H1 (cell line): ENCODE data around the gene PHACTR1. TPM values are rescaled to one million over a fixed set of nuclear protein-coding genes. Genes with fewer than 3 reads are reported as not detected.

Experiments
- CTCF ChIA-PET: fragments of 300-600 bp; sonication (Branson Sonifier 250); formaldehyde crosslinking; loops from one replicate; lab custom pipeline; 2021; ENCODE audit not compliant: partially characterized antibody; lab: Charles Lee
- POLR2A ChIA-PET: fragments of 300-600 bp; sonication (Branson Sonifier 250); formaldehyde crosslinking; loops from one replicate; lab custom pipeline; 2021; ENCODE audit warnings: inconsistent platforms; ENCODE audit not compliant: partially characterized antibody; lab: Charles Lee
- DNase-seq, 2 experiments: peaks; one replicate each; pipeline versions ENCODE4 v3.0.0 to v3.0.0-alpha.2; 2010 to 2022; ENCODE audit warnings: low spot score in 2 of 2, low read depth in 1 of 2, mixed read lengths in 1 of 2
- FAIRE-seq: peaks from 2 replicates; lab custom pipeline; 2011; peaks lifted over from hg19 to GRCh38; lab: Jason Lieb, UNC
- H2AFZ ChIP-seq: 2 replicates; pipeline ENCODE4 v1.8.1; 2012; ENCODE audit warnings: low read length, inconsistent platforms
- H2AK5ac ChIP-seq: 2 replicates; pipeline ENCODE4 v1.6.1; 2013; ENCODE audit warnings: low read depth, low read length
- H2BK120ac ChIP-seq: replicated peaks from 2 replicates; pipeline ENCODE3; 2013; ENCODE audit warnings: low read depth, low read length, inconsistent platforms
- H2BK12ac ChIP-seq: 2 replicates; pipeline ENCODE4 v1.6.1; 2013; ENCODE audit warnings: low read depth, low read length
- H2BK15ac ChIP-seq: 2 replicates; pipeline ENCODE4 v1.6.1; 2013; ENCODE audit warnings: low read length
- H2BK20ac ChIP-seq: 2 replicates; pipeline ENCODE4 v1.6.1; 2013; ENCODE audit warnings: low read length
- H2BK5ac ChIP-seq: 2 replicates; pipeline ENCODE4 v1.6.1; 2013; ENCODE audit warnings: low read depth, low read length
- H3K14ac ChIP-seq: 2 replicates; pipeline ENCODE4 v1.6.1; 2013; ENCODE audit warnings: inconsistent platforms; ENCODE audit not compliant: insufficient read length
- H3K18ac ChIP-seq: 2 replicates; pipeline ENCODE4 v1.6.1; 2013; ENCODE audit warnings: low read length; ENCODE audit errors: extremely low read depth
- H3K23ac ChIP-seq: 2 replicates; pipeline ENCODE4 v1.6.1; 2013; ENCODE audit warnings: inconsistent platforms; ENCODE audit not compliant: insufficient read length
- H3K23me2 ChIP-seq: 2 replicates; pipeline ENCODE4 v1.6.1; 2013; ENCODE audit warnings: low read depth, low read length
- H3K27ac ChIP-seq: 2 replicates; pipeline ENCODE4 v1.6.1; 2011; ENCODE audit warnings: low read depth, low read length, inconsistent platforms
- H3K27me3 ChIP-seq, 4 experiments: replicated peaks in 1 of 4; 1 replicate in 1 of 4; 2 replicates in 3 of 4; pipeline versions ENCODE4 v1.6.1 to v1.8.1; 2011 to 2013; ENCODE audit warnings: low read length in 3 of 4, mild to moderate bottlenecking in 3 of 4, inconsistent platforms in 2 of 4, mixed read lengths in 2 of 4, moderate library complexity in 1 of 4; ENCODE audit not compliant: control insufficient read depth in 3 of 4, insufficient read depth in 3 of 4; ENCODE audit errors: extremely low read depth in 1 of 4
- H3K36me3 ChIP-seq, 4 experiments: 2 replicates each; pipeline versions ENCODE4 v1.6.1 to v1.8.1; 2011 to 2013; ENCODE audit warnings: mild to moderate bottlenecking in 4 of 4, low read length in 3 of 4, moderate library complexity in 2 of 4, control low read depth in 1 of 4, inconsistent platforms in 1 of 4; ENCODE audit not compliant: insufficient read depth in 4 of 4, control insufficient read depth in 2 of 4
- H3K4ac ChIP-seq: replicated peaks from 2 replicates; pipeline ENCODE3; 2013; ENCODE audit warnings: low read length, low read depth, mixed read lengths, inconsistent platforms; ENCODE audit not compliant: insufficient read length
- H3K4me1 ChIP-seq, 4 experiments: replicated peaks in 1 of 4; 1 replicate in 1 of 4; 2 replicates in 3 of 4; pipeline versions ENCODE4 v1.6.1 to v1.8.1; 2011 to 2013; ENCODE audit warnings: low read length in 3 of 4, inconsistent platforms in 2 of 4, mixed read lengths in 1 of 4; ENCODE audit not compliant: insufficient read depth in 4 of 4, control insufficient read depth in 3 of 4
- H3K4me2 ChIP-seq, 2 experiments: 2 replicates each; pipeline versions ENCODE4 v1.6.1 to v1.8.1; 2011 to 2013; ENCODE audit warnings: low read depth in 2 of 2, low read length in 2 of 2, control low read depth in 1 of 2, inconsistent platforms in 1 of 2, mild to moderate bottlenecking in 1 of 2; ENCODE audit not compliant: insufficient read depth in 1 of 2
- H3K4me3 ChIP-seq, 4 experiments: fragments of 200-600, 300-600 bp in 1 of 4; sonication (generic), shearing (Covaris generic), sonication (Bioruptor Twin) in 1 of 4; 2 replicates each; pipeline versions ENCODE4 v1.5.1 to v1.8.1; 2011 to 2016; ENCODE audit warnings: low read length in 4 of 4, low read depth in 3 of 4, control low read depth in 2 of 4, inconsistent platforms in 2 of 4, mild to moderate bottlenecking in 2 of 4, mixed read lengths in 1 of 4, moderate library complexity in 1 of 4; ENCODE audit not compliant: insufficient read depth in 2 of 4; ENCODE audit errors: extremely low read depth in 1 of 4
- H3K56ac ChIP-seq: replicated peaks from 2 replicates; pipeline ENCODE3; 2013; ENCODE audit warnings: low read depth, mild to moderate bottlenecking, mixed read lengths, low read length, inconsistent platforms; ENCODE audit not compliant: insufficient read length
- H3K79me1 ChIP-seq: 2 replicates; pipeline ENCODE4 v1.6.1; 2013; ENCODE audit warnings: low read depth, low read length, control low read depth
- H3K79me2 ChIP-seq, 2 experiments: 2 replicates each; pipeline versions ENCODE4 v1.6.1 to v1.8.1; 2012 to 2013; ENCODE audit warnings: low read length in 2 of 2, mild to moderate bottlenecking in 2 of 2, inconsistent platforms in 1 of 2; ENCODE audit not compliant: insufficient read depth in 2 of 2, control insufficient read depth in 1 of 2
- H3K9ac ChIP-seq, 4 experiments: replicated peaks in 1 of 4; 1 replicate in 1 of 4; 2 replicates in 3 of 4; pipeline versions ENCODE4 v1.6.1 to v1.8.1; 2011 to 2013; ENCODE audit warnings: low read depth in 3 of 4, low read length in 3 of 4, control low read depth in 2 of 4, mild to moderate bottlenecking in 2 of 4, moderate library complexity in 2 of 4, inconsistent platforms in 1 of 4; ENCODE audit errors: extremely low read depth in 1 of 4
- H3K9me3 ChIP-seq, 2 experiments: 2 replicates each; pipeline versions ENCODE4 v1.6.1 to v1.8.1; 2012 to 2013; ENCODE audit warnings: mild to moderate bottlenecking in 2 of 2, moderate library complexity in 2 of 2, control low read depth in 1 of 2, inconsistent platforms in 1 of 2, low read depth in 1 of 2, low read length in 1 of 2, mixed read lengths in 1 of 2; ENCODE audit not compliant: insufficient read depth in 2 of 2
- H4K20me1 ChIP-seq, 2 experiments: replicated peaks in 1 of 2; 2 replicates each; pipeline versions ENCODE3 to v1.8.1; 2011 to 2013; ENCODE audit warnings: inconsistent platforms in 2 of 2, low read length in 2 of 2, mild to moderate bottlenecking in 1 of 2; ENCODE audit not compliant: insufficient read depth in 2 of 2, control insufficient read depth in 1 of 2
- H4K5ac ChIP-seq: 2 replicates; pipeline ENCODE4 v1.6.1; 2013; ENCODE audit warnings: low read length, low read depth, mixed read lengths, inconsistent platforms; ENCODE audit not compliant: insufficient read length
- H4K8ac ChIP-seq: 2 replicates; pipeline ENCODE4 v1.8.0; 2013; ENCODE audit warnings: mild to moderate bottlenecking, moderate library complexity, low read length, inconsistent platforms; ENCODE audit not compliant: insufficient read depth; ENCODE audit errors: extremely low read depth
- H4K91ac ChIP-seq: replicated peaks from 2 replicates; pipeline ENCODE3; 2013; ENCODE audit warnings: low read length, mixed read lengths, inconsistent platforms; ENCODE audit not compliant: insufficient read length
- FOSL1 ChIP-seq: IDR thresholded peaks from 2 replicates; pipeline ENCODE4 v1.6.1; 2011; ENCODE audit warnings: mild to moderate bottlenecking, low read depth, low read length, moderate library complexity; ENCODE audit not compliant: insufficient read depth
- HDAC2 ChIP-seq, 2 experiments: fragments of 300-600 bp in 1 of 2; sonication (generic) in 1 of 2; IDR thresholded peaks; 2 replicates each; pipeline ENCODE4 v1.6.1; 2011 to 2012; ENCODE audit warnings: low read depth in 2 of 2, low read length in 2 of 2, mild to moderate bottlenecking in 2 of 2, moderate library complexity in 2 of 2, borderline replicate concordance in 1 of 2, inconsistent platforms in 1 of 2
- JUN ChIP-seq: IDR thresholded peaks from 2 replicates; pipeline ENCODE4 v1.6.1; 2011; ENCODE audit warnings: low read depth, mild to moderate bottlenecking, improper control_type of control experiment, low read length
- KDM4A ChIP-seq: IDR thresholded peaks from one replicate; pipeline ENCODE4 v1.7.1; 2012; ENCODE audit warnings: low read depth, mild to moderate bottlenecking, moderate library complexity, low read length, inconsistent platforms; ENCODE audit not compliant: severe bottlenecking
- SIRT6 ChIP-seq: IDR thresholded peaks from one replicate; pipeline ENCODE4 v1.7.1; 2012; ENCODE audit warnings: low read length, inconsistent platforms
- SUZ12 ChIP-seq: fragments of 200-600 bp; sonication (generic); IDR thresholded peaks from 2 replicates; pipeline ENCODE4 v1.6.1; 2012; ENCODE audit warnings: mild to moderate bottlenecking, inconsistent platforms, low read length, moderate library complexity, mixed read lengths
- TBP ChIP-seq: IDR thresholded peaks from 2 replicates; pipeline ENCODE4 v1.6.1; 2011; ENCODE audit warnings: low read depth, low read length, improper control_type of control experiment
- WGBS, 2 experiments: shearing (Covaris generic) in 1 of 2; methylation state at CpG; one replicate each; pipeline versions ENCODE4 v1.1.6 to v1.1.7; 2013 to 2015; ENCODE audit warnings: low lambda C conversion rate in 2 of 2, mixed read lengths in 2 of 2, inconsistent platforms in 1 of 2, low coverage in 1 of 2, missing lambda C conversion rate in 1 of 2; ENCODE audit not compliant: insufficient replicate concordance in 2 of 2, insufficient coverage in 1 of 2, insufficient read length in 1 of 2; ENCODE audit errors: extremely low coverage in 1 of 2, missing lambda C conversion rate in 1 of 2; 5-methylcytosine and 5-hydroxymethylcytosine counted together
- polyA plus RNA-seq, 7 experiments: library from polyadenylated mRNA; depleted of rRNA in 3 of 7; stranded (reverse) in 5 of 7; unstranded in 2 of 7; fragments of >200 nt in 5 of 7; fragments of 200-250 nt in 2 of 7; gene quantifications; 1 replicate in 5 of 7; 2 replicates in 1 of 7; 4 replicates in 1 of 7; pipeline versions ENCODE4 v1.2.1 to v1.2.3, GENCODE V29; 2011 to 2013; ENCODE audit warnings: missing spikeins in 2 of 7, mixed read lengths in 2 of 7
- total RNA-seq: library from RNA; stranded (reverse); fragmentation: NEBNext Ultra II Directional; extraction: Animal tissue kit (Norgen Biotek cat#: 25700); gene quantifications from 2 replicates; pipeline ENCODE4 v1.2.1, GENCODE V29; 2021

Gene PHACTR1
- total and polyA plus RNA-seq, 2 of the 8 experiments (the other 6 are each of a cell fraction or from before 2014, with no cell fraction given) = 3.9 to 17.1 TPM

- WGBS, 2 experiments = 97% methylated on average over 2 of the region's 2 CpGs; no CpG with 5 or more reads in 1 of the 2 experiments
- Histone ChIP-seq H3K14ac (no peak overlapping the region), H3K36me3 (no peaks in the 10 kb centered on the region), H3K4me1 (peaks cover 3 to 24% (median 11%) of the 10 kb centered on the region in 4 experiments; a peak in 4 of 7 replicates), H3K9ac (no peak overlapping the region), H3K23ac (no peak overlapping the region), H2BK12ac (no peak overlapping the region), H3K4me2 (no peak overlapping the region), H3K4ac (no peak overlapping the region), H3K27me3 (no peaks in the 10 kb centered on the region), H4K91ac (no peak overlapping the region), H2BK120ac (no peak overlapping the region), H3K56ac (no peak overlapping the region), H3K79me2 (no peaks in the 10 kb centered on the region), H2BK15ac (no peak overlapping the region), H3K18ac (no peak overlapping the region), H2BK5ac (no peak overlapping the region), H4K20me1 (no peaks in the 10 kb centered on the region), H3K23me2 (no peaks in the 10 kb centered on the region), H4K5ac (no peak overlapping the region), H4K8ac (no peak overlapping the region), H3K4me3 (no peak overlapping the region), H3K9me3 (no peaks in the 10 kb centered on the region), H2AFZ (no peak overlapping the region), H3K27ac (no peak overlapping the region), H3K79me1 (no peaks in the 10 kb centered on the region; the same call in none of the 2 replicates), H2BK20ac (no peak overlapping the region), H2AK5ac (no peak overlapping the region)
- no peak for DNase-seq
- FAIRE-seq = no peak
- no peak for TF ChIP-seq JUN
- no peak for TF ChIP-seq KDM4A
- no peak for TF ChIP-seq SIRT6
- no peak for TF ChIP-seq FOSL1
- TF ChIP-seq TBP = no peak
- TF ChIP-seq HDAC2 (IDR thresholded peaks at IDR 0.05; ENCODE audit: borderline replicate concordance in 1 of 2, low read depth in 2 of 2, low read length in 2 of 2) = no peak
- TF ChIP-seq SUZ12 = no peak
- ChIA-PET CTCF (interaction anchor here (0.6 to 3.2 kb wide), 4 partner anchors 11 to 380 kb away, joined by 3 to 24 read pairs (median 9); no protein-coding TSS in a partner anchor), POLR2A (interaction anchor here (1.2 kb wide), 1 partner anchor 160 kb away, joined by 3 read pairs; no protein-coding TSS in a partner anchor)
Measured at GRCh38 chr6:12882761-12883290, 166.3 kb downstream of the PHACTR1 start.
